ENCODE measurements around the gene MOB3B.

Gene MOB3B

DNA sequence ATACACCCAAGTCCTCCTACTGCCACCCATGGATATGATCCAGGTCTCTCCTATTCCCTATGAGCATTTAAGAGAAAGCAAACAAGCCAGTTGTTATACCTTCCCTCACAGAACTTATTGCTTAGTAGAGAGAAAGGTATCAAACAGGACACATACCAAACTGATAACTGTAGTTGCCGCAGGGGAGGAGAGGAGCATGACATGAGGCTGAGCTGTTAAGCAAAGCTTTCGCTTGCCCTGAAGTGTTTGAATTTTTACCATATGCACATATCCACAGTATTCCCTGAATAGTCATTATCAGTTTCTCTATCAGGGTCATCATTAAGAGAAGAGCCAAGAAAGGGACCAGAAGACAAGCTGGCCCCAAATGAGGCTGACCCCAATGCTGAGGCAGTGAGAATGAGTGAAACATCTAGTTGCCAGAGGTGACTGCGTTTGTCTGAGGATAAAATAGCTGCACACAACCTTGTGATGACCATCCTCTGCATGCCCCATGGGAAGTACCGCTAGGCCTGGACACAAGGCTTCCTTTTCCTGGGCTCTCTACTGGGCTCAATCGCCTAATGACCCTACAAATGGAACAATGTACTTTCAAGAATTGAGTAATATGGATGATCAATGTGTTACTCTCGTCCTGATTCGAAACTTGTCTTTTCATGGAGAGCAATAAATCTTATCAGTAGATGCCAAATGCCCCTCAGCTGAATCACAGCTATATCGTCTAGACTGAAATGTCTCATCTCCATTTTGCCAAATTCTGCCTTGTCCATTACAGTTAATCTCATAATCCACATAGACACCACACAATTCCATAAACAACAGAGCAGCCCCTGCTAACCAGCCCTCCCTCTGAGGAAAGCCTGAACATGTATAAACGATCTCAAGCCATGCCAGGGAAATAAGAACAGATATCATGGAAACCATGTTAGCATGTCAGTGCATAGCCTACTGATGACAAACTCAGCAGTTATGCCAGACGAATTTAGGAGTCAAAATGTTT is 9.8 kb downstream of the MOB3B start:
- TF ChIP-seq, protein P1, sequence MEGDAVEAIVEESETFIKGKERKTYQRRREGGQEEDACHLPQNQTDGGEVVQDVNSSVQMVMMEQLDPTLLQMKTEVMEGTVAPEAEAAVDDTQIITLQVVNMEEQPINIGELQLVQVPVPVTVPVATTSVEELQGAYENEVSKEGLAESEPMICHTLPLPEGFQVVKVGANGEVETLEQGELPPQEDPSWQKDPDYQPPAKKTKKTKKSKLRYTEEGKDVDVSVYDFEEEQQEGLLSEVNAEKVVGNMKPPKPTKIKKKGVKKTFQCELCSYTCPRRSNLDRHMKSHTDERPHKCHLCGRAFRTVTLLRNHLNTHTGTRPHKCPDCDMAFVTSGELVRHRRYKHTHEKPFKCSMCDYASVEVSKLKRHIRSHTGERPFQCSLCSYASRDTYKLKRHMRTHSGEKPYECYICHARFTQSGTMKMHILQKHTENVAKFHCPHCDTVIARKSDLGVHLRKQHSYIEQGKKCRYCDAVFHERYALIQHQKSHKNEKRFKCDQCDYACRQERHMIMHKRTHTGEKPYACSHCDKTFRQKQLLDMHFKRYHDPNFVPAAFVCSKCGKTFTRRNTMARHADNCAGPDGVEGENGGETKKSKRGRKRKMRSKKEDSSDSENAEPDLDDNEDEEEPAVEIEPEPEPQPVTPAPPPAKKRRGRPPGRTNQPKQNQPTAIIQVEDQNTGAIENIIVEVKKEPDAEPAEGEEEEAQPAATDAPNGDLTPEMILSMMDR (IDR thresholded peaks at IDR 0.05; ENCODE audit: low read depth, low read length, missing control alignments) = no peak
- DNase-seq (ENCODE audit: low read depth) = no peak
- no peak overlapping the region for H3K4me3 ChIP-seq (ENCODE audit: low read depth, low read length)

DNA sequence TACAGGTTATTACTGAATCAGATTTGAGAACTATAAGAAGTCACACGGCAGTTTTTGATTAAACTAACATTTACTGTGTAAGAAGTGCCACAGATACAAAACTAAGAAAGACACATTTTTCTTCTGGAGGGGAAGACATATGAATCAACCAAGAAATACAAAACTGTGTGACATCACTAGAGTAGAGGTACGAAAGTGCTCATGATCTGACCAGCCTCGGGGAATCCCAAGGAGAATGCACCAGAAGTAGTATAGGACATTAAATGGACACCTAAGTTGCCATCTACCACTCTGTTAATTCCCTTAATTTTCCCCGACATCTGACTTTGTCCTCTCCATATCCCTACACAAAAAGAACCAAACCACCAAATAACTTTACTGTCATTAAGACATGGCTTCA is 10.8 kb downstream of the MOB3B start:
- TF ChIP-seq, protein P1 (IDR thresholded peaks at IDR 0.05; ENCODE audit: low read depth, low read length, missing control alignments) = no peak
- H3K4me3 ChIP-seq (ENCODE audit: low read depth, low read length) = no peak overlapping the region
- DNase-seq (ENCODE audit: low read depth) = no peak

GRCh38 chr9:27518006-27518405 is 11.6 kb downstream of the MOB3B start:
- no peak for DNase-seq (ENCODE audit: low read depth)
- TF ChIP-seq, protein P1 (IDR thresholded peaks at IDR 0.05; ENCODE audit: low read depth, low read length, missing control alignments) = no peak
- no peak overlapping the region for H3K4me3 ChIP-seq (ENCODE audit: low read depth, low read length)

GRCh38 chr9:27514551-27514950 is 15.1 kb downstream of the MOB3B start:
- TF ChIP-seq, protein P1 (IDR thresholded peaks at IDR 0.05; ENCODE audit: low read depth, low read length, missing control alignments) = no peak
- H3K4me3 ChIP-seq (ENCODE audit: low read depth, low read length) = no peak overlapping the region
- DNase-seq (ENCODE audit: low read depth) = no peak

- H3K4me3 ChIP-seq (ENCODE audit: low read depth, low read length) = no peak overlapping the region
- TF ChIP-seq, protein P1 (IDR thresholded peaks at IDR 0.05; ENCODE audit: low read depth, low read length, missing control alignments) = no peak
- DNase-seq (ENCODE audit: low read depth) = no peak
Observed at GRCh38 chr9:27511771-27512170, 17.8 kb downstream of the MOB3B start.

DNA sequence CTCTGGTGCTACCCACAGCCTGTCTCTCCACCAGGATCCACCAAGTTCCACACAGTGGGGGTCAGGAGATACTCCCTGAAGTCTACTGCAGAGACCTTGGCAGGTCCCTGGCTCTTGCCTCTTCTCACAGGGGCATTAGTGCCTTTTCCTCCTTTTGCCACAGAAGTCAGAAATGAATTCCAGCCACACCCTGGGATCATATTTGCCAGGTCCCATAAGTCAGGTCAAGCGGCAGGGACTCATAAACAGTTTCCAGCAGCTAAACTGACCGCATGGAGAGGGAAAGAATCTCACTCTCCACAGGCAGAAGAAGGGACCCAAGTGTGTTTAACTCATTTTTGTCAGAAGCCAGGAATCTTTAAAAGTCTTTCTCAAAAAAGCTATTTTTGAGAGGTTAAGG is 18.8 kb downstream of the MOB3B start:
- TF ChIP-seq, protein P1 (IDR thresholded peaks at IDR 0.05; ENCODE audit: low read depth, low read length, missing control alignments) = no peak
- no peak overlapping the region for H3K4me3 ChIP-seq (ENCODE audit: low read depth, low read length)
- DNase-seq (ENCODE audit: low read depth) = no peak
